ENCODE data around the gene UXS1.

UXS1 gene

GRCh38 chr2:106174056-106174455 lies 20.0 kb downstream of the UXS1 start:
- Histone ChIP-seq H2AFZ (ENCODE audit: low read length) (no peak overlapping the region), H3K36me3 (ENCODE audit: insufficient read depth, low read length) (no peaks in the 10 kb centered on the region), H3K4me2 (ENCODE audit: low read depth, low read length, poor library complexity, severe bottlenecking) (no peak overlapping the region), H3K27me3 (ENCODE audit: insufficient read depth, low read length, poor library complexity, severe bottlenecking) (no peaks in the 10 kb centered on the region), H3K9me2 (replicated peaks; ENCODE audit: low read depth, low read length) (no peaks in the 10 kb centered on the region), H3K4me3 (ENCODE audit: low read length, poor library complexity, severe bottlenecking) (no peak overlapping the region), H3F3A (ENCODE audit: low read depth) (0 out of 2 replicates have a peak, but pooled peaks cover 5% of the 10 kb centered on the region), H3K9ac (ENCODE audit: low read depth, low read length, poor library complexity, severe bottlenecking) (no peak overlapping the region), H3K4me1 (ENCODE audit: insufficient read depth, low read length, poor library complexity, severe bottlenecking) (peaks cover 66% of the 10 kb centered on the region), H4K20me1 (ENCODE audit: insufficient read depth, low read length, poor library complexity, severe bottlenecking) (peaks cover 29% of the 10 kb centered on the region), H3K9me3 (ENCODE audit: insufficient read depth, low read depth, low read length) (no peaks in the 10 kb centered on the region), H3K79me2 (ENCODE audit: insufficient read depth, low read length) (peaks cover 88% of the 10 kb centered on the region)
- TF ChIP-seq CTCF (conservative IDR thresholded peaks at IDR 0.05; ENCODE audit: low read length) (no peak), EZH2phosphoT487 (IDR thresholded peaks at IDR 0.05; ENCODE audit: borderline replicate concordance) (no peak)

- Histone ChIP-seq H3K27me3 (ENCODE audit: insufficient read depth, low read length, poor library complexity, severe bottlenecking) (no peaks in the 10 kb centered on the region), H3K9me2 (replicated peaks; ENCODE audit: low read depth, low read length) (no peaks in the 10 kb centered on the region), H3K4me1 (ENCODE audit: insufficient read depth, low read length, poor library complexity, severe bottlenecking) (peaks cover 66% of the 10 kb centered on the region), H3K4me2 (ENCODE audit: low read depth, low read length, poor library complexity, severe bottlenecking) (no peak overlapping the region), H3K79me2 (ENCODE audit: insufficient read depth, low read length) (peaks cover 90% of the 10 kb centered on the region), H3K36me3 (ENCODE audit: insufficient read depth, low read length) (no peaks in the 10 kb centered on the region), H3K9me3 (ENCODE audit: insufficient read depth, low read depth, low read length) (no peaks in the 10 kb centered on the region), H2AFZ (ENCODE audit: low read length) (no peak overlapping the region), H4K20me1 (ENCODE audit: insufficient read depth, low read length, poor library complexity, severe bottlenecking) (peaks cover 22% of the 10 kb centered on the region), H3K9ac (ENCODE audit: low read depth, low read length, poor library complexity, severe bottlenecking) (no peak overlapping the region), H3K4me3 (ENCODE audit: low read length, poor library complexity, severe bottlenecking) (no peak overlapping the region), H3F3A (ENCODE audit: low read depth) (0 out of 2 replicates have a peak, but pooled peaks cover 5% of the 10 kb centered on the region)
- TF ChIP-seq CTCF (conservative IDR thresholded peaks at IDR 0.05; ENCODE audit: low read length) (no peak), EZH2phosphoT487 (IDR thresholded peaks at IDR 0.05; ENCODE audit: borderline replicate concordance) (no peak)
These were observed 21.5 kb downstream of the UXS1 start for GRCh38 chr2:106172649-106173048.

GRCh38 chr2:106168657-106169056 lies 25.4 kb downstream of the UXS1 start:
- H4K20me1 ChIP-seq (ENCODE audit: insufficient read depth, low read length, poor library complexity, severe bottlenecking), result peaks cover under 1% of the 10 kb centered on the region
- H3F3A ChIP-seq (ENCODE audit: low read depth), result no peaks in the 10 kb centered on the region
- H3K79me2 ChIP-seq (ENCODE audit: insufficient read depth, low read length), result peaks cover 96% of the 10 kb centered on the region
- no peaks in the 10 kb centered on the region for H3K9me2 ChIP-seq (replicated peaks; ENCODE audit: low read depth, low read length)
- H3K4me1 ChIP-seq (ENCODE audit: insufficient read depth, low read length, poor library complexity, severe bottlenecking), result peaks cover 52% of the 10 kb centered on the region
- no peaks in the 10 kb centered on the region for H3K36me3 ChIP-seq (ENCODE audit: insufficient read depth, low read length)
- no peaks in the 10 kb centered on the region for H3K27me3 ChIP-seq (ENCODE audit: insufficient read depth, low read length, poor library complexity, severe bottlenecking)
- H3K9ac ChIP-seq (ENCODE audit: low read depth, low read length, poor library complexity, severe bottlenecking), result no peak overlapping the region
- H3K9me3 ChIP-seq (ENCODE audit: insufficient read depth, low read depth, low read length), result no peaks in the 10 kb centered on the region
- no peak overlapping the region for H3K4me3 ChIP-seq (ENCODE audit: low read length, poor library complexity, severe bottlenecking)
- H2AFZ ChIP-seq (ENCODE audit: low read length), result no peak overlapping the region
- H3K4me2 ChIP-seq (ENCODE audit: low read depth, low read length, poor library complexity, severe bottlenecking), result no peak overlapping the region
- TF ChIP-seq CTCF (conservative IDR thresholded peaks at IDR 0.05; ENCODE audit: low read length), result no peak
- no peak for TF ChIP-seq EZH2phosphoT487 (IDR thresholded peaks at IDR 0.05; ENCODE audit: borderline replicate concordance)

All from Loucy (cell line).